SK-N-SH treated with all-trans-retinoic acid at 6 μM for 48 hours (cell line): ENCODE results near the gene PRUNE2.

Source experiments
- ARNTL ChIP-seq: fragments of 450-650 bp; formaldehyde crosslinking; IDR thresholded peaks from 2 replicates; pipeline ENCODE4 v1.5.0; 2020; ENCODE audit warnings: low read depth, mild to moderate bottlenecking, moderate library complexity, borderline replicate concordance
- CSRNP3 ChIP-seq: fragments of 250-450 bp; sonication (Bioruptor Pico); IDR thresholded peaks from 2 replicates; pipeline ENCODE4 v1.5.1; 2021; ENCODE audit warnings: mild to moderate bottlenecking, moderate library complexity
- GLIS3 ChIP-seq: fragments of 250-450 bp; sonication (Bioruptor Pico); IDR thresholded peaks from 2 replicates; pipeline ENCODE4 v1.5.0; 2020; ENCODE audit warnings: mild to moderate bottlenecking, moderate library complexity
- OSR1 ChIP-seq: fragments of 250-450 bp; sonication (Bioruptor Pico); IDR thresholded peaks from 2 replicates; pipeline ENCODE4 v1.8.0; 2022; ENCODE audit warnings: moderate library complexity, mild to moderate bottlenecking, inconsistent platforms
- PPARA ChIP-seq: fragments of 250-450 bp; sonication (Bioruptor Pico); IDR thresholded peaks from 2 replicates; pipeline ENCODE4 v1.5.0; 2020; ENCODE audit warnings: mild to moderate bottlenecking, borderline replicate concordance
- ZFP3 ChIP-seq: fragments of 250-450 bp; sonication (Bioruptor Pico); IDR thresholded peaks from 2 replicates; pipeline ENCODE4 v1.5.0; 2020; ENCODE audit warnings: mild to moderate bottlenecking, moderate library complexity
- ZNF565 ChIP-seq: fragments of 450-650 bp; formaldehyde crosslinking; conservative IDR thresholded peaks from 2 replicates; pipeline ENCODE4 v1.5.0; 2020; ENCODE audit warnings: low read depth, mild to moderate bottlenecking, moderate library complexity
- ZNF70 ChIP-seq: fragments of 450-650 bp; formaldehyde crosslinking; IDR thresholded peaks from 2 replicates; pipeline ENCODE4 v1.5.0; 2020; ENCODE audit warnings: mild to moderate bottlenecking, moderate library complexity
- TF ChIP-seq, protein P1 (sequence below): fragments of 250-450 bp; sonication (Bioruptor Pico); IDR thresholded peaks from 2 replicates; pipeline ENCODE4 v1.8.0; 2020; ENCODE audit warnings: mild to moderate bottlenecking, moderate library complexity, borderline replicate concordance
- TF ChIP-seq, protein P2 (sequence below): fragments of 250-450 bp; sonication (Bioruptor Pico); IDR thresholded peaks from 2 replicates; pipeline ENCODE4 v1.8.0; 2021; ENCODE audit warnings: low read depth, mild to moderate bottlenecking, moderate library complexity, borderline replicate concordance

DNA sequence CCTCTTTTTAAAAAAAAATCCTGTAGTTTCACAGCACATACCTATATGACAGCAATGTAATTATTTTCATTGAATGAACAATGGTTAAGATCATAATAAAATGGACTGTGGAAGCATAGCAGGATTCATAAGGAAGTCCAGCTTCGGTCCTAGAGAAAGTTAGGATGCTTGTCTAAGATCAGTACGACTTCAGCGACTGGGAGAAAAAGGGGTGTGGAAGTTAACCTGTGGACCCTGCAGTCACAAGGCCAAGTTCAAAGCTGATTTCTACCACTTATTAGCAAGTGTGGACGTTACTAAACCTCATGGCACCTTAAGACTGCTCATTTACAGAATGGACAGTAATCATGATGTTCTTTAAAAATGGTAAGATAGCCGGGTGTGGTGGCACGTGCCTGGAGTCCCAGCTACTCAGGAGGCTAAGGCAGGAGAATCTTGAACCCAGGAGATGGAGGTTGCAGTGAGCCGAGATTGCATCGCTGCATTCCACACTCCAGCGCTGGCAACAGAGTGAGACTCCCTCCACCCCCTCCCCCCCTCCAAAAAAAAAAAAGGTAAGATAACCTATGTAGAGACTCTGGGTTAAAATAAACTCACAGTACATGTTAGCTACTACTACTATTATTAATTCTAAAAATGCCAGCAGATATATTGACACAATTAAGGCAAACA lies 213.3 kb downstream of the PRUNE2 start:
- TF ChIP-seq, protein P1, sequence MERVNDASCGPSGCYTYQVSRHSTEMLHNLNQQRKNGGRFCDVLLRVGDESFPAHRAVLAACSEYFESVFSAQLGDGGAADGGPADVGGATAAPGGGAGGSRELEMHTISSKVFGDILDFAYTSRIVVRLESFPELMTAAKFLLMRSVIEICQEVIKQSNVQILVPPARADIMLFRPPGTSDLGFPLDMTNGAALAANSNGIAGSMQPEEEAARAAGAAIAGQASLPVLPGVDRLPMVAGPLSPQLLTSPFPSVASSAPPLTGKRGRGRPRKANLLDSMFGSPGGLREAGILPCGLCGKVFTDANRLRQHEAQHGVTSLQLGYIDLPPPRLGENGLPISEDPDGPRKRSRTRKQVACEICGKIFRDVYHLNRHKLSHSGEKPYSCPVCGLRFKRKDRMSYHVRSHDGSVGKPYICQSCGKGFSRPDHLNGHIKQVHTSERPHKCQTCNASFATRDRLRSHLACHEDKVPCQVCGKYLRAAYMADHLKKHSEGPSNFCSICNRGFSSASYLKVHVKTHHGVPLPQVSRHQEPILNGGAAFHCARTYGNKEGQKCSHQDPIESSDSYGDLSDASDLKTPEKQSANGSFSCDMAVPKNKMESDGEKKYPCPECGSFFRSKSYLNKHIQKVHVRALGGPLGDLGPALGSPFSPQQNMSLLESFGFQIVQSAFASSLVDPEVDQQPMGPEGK (CRISPR knock-in tag): no peak
- TF ChIP-seq ZNF565 (no peak), ARNTL (CRISPR knock-in tag) (no peak), GLIS3 (CRISPR knock-in tag) (no peak), OSR1 (CRISPR knock-in tag) (no peak), ZNF70 (CRISPR knock-in tag) (no peak), CSRNP3 (CRISPR knock-in tag) (no peak), ZFP3 (CRISPR knock-in tag) (no peak), PPARA (no peak)
- TF ChIP-seq, protein P2, sequence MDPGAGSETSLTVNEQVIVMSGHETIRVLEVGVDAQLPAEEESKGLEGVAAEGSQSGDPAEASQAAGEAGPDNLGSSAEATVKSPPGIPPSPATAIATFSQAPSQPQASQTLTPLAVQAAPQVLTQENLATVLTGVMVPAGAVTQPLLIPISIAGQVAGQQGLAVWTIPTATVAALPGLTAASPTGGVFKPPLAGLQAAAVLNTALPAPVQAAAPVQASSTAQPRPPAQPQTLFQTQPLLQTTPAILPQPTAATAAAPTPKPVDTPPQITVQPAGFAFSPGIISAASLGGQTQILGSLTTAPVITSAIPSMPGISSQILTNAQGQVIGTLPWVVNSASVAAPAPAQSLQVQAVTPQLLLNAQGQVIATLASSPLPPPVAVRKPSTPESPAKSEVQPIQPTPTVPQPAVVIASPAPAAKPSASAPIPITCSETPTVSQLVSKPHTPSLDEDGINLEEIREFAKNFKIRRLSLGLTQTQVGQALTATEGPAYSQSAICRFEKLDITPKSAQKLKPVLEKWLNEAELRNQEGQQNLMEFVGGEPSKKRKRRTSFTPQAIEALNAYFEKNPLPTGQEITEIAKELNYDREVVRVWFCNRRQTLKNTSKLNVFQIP (CRISPR knock-in tag): no peak
